Measurements from ENCODE around the gene EXOC8. TPM values are rescaled to one million over a fixed set of nuclear protein-coding genes. Genes with fewer than 3 reads are reported as not detected.

EXOC8 gene
- total RNA-seq, 4 donors from 2014 or later = 13.9 to 19.7 (median 16.0) TPM

- TF ChIP-seq CTCF (IDR thresholded peaks at IDR 0.05; ENCODE audit: low read depth) = no peak
Measured at GRCh38 chr1:231381729-231382128, 44.1 kb upstream of the EXOC8 start.

- TF ChIP-seq CTCF (IDR thresholded peaks at IDR 0.05; ENCODE audit: low read depth) = no peak
Measured at GRCh38 chr1:231376875-231377549, 39.4 kb upstream of the EXOC8 start.

GRCh38 chr1:231376101-231376500 is 38.4 kb upstream of the EXOC8 start:
- TF ChIP-seq CTCF (IDR thresholded peaks at IDR 0.05; ENCODE audit: low read depth) = no peak

- TF ChIP-seq CTCF (IDR thresholded peaks at IDR 0.05; ENCODE audit: low read depth) = no peak
Measured at GRCh38 chr1:231374394-231374793, 36.7 kb upstream of the EXOC8 start.

- TF ChIP-seq CTCF (IDR thresholded peaks at IDR 0.05; ENCODE audit: low read depth) = no peak
Measured at GRCh38 chr1:231372501-231372900, 34.8 kb upstream of the EXOC8 start.

GRCh38 chr1:231369282-231369681 is 31.6 kb upstream of the EXOC8 start:
- no peak for TF ChIP-seq CTCF (IDR thresholded peaks at IDR 0.05; ENCODE audit: low read depth)

GRCh38 chr1:231364192-231364591 is 26.5 kb upstream of the EXOC8 start:
- no peak for TF ChIP-seq CTCF (IDR thresholded peaks at IDR 0.05; ENCODE audit: low read depth)

Data from subcutaneous adipose tissue (tissue), 4 donors.